ENCODE data around the gene PLEKHG5. TPM values are rescaled to one million over a fixed set of nuclear protein-coding genes. Genes with fewer than 3 reads are reported as not detected.

PLEKHG5 gene
- total RNA-seq, 2 experiments from 2014 or later: 5.0 to 6.1 TPM

- peak; percentile 34 for TF ChIP-seq CTCF (IDR thresholded peaks at IDR 0.05)
Measured at GRCh38 chr1:6523566-6523965, 32.1 kb upstream of the PLEKHG5 start.

GRCh38 chr1:6521536-6521935 is 30.1 kb upstream of the PLEKHG5 start:
- ChIA-PET POLR2A (no interaction called here), CTCF (no interaction called here)
- no peaks in the 10 kb centered on the region for H3K9me3 Mint-ChIP-seq
- no peak overlapping the region for H3K27ac ChIP-seq (ENCODE audit: low read depth in 1 of 2, low read length in 2 of 2)
- TF ChIP-seq CTCF (IDR thresholded peaks at IDR 0.05): no peak
- DNase-seq: no peak
- intact Hi-C loops (cut with DNase I, micrococcal nuclease): no loop called here
- no peaks in the 10 kb centered on the region for H3K4me1 ChIP-seq (ENCODE audit: insufficient read depth, low read length)
- no peak for ATAC-seq (ENCODE audit: poor library complexity)
- H3K27ac Mint-ChIP-seq: no peak overlapping the region
- H3K27me3 ChIP-seq (ENCODE audit: control insufficient read depth in 1 of 2, insufficient read depth in 2 of 2, low read length in 2 of 2): no peaks in the 10 kb centered on the region
- no peaks in the 10 kb centered on the region for H3K4me1 Mint-ChIP-seq (ENCODE audit: low read depth)
- no peaks in the 10 kb centered on the region for H3K27me3 Mint-ChIP-seq
- H3K4me3 ChIP-seq (ENCODE audit: low read length): no peak overlapping the region
- no peaks in the 10 kb centered on the region for H3K9me3 ChIP-seq (ENCODE audit: control insufficient read depth in 1 of 2, insufficient read depth in 1 of 2, low read length in 2 of 2)
- peaks cover 26% of the 10 kb centered on the region for H3K36me3 Mint-ChIP-seq (ENCODE audit: low read depth)
- peaks cover 23% of the 10 kb centered on the region for H3K36me3 ChIP-seq (ENCODE audit: insufficient read depth, low read length)
- H3K4me3 Mint-ChIP-seq: no peak overlapping the region

More at GRCh38 chr1:6523566-6523965, 32.1 kb upstream of the PLEKHG5 start:
- Histone ChIP-seq H3K27me3 (ENCODE audit: control insufficient read depth in 1 of 2, insufficient read depth in 2 of 2, low read length in 2 of 2) (no peaks in the 10 kb centered on the region), H3K4me3 (ENCODE audit: low read length) (no peak overlapping the region), H3K27ac (ENCODE audit: low read depth in 1 of 2, low read length in 2 of 2) (no peak overlapping the region), H3K36me3 (ENCODE audit: insufficient read depth, low read length) (peaks cover 39% of the 10 kb centered on the region), H3K4me1 (ENCODE audit: insufficient read depth, low read length) (no peaks in the 10 kb centered on the region), H3K9me3 (ENCODE audit: control insufficient read depth in 1 of 2, insufficient read depth in 1 of 2, low read length in 2 of 2) (no peaks in the 10 kb centered on the region)
- intact Hi-C loops (cut with DNase I, micrococcal nuclease): no loop called here
- ATAC-seq (ENCODE audit: poor library complexity) (no peak), DNase-seq (peak in 2 of 14 experiments; percentile 11 to 26)
- Mint-ChIP-seq H3K4me3 (no peak overlapping the region), H3K36me3 (ENCODE audit: low read depth) (peaks cover 44% of the 10 kb centered on the region), H3K27me3 (no peaks in the 10 kb centered on the region), H3K27ac (no peak overlapping the region), H3K9me3 (no peaks in the 10 kb centered on the region), H3K4me1 (ENCODE audit: low read depth) (no peaks in the 10 kb centered on the region)
- CTCF ChIA-PET: interaction anchor here (0.8 to 1.2 kb wide), 3 partner anchors 17 to 102 kb away, joined by 3 to 4 read pairs (median 3); no protein-coding TSS in a partner anchor
- POLR2A ChIA-PET: interaction anchor here (0.6 kb wide), 1 partner anchor 159 kb away, joined by 3 read pairs; no protein-coding TSS in a partner anchor

- no peaks in the 10 kb centered on the region for H3K27me3 Mint-ChIP-seq
- intact Hi-C loops (cut with DNase I, micrococcal nuclease): no loop called here
- peaks cover 9% of the 10 kb centered on the region for H3K36me3 ChIP-seq (ENCODE audit: insufficient read depth, low read length)
- H3K27ac ChIP-seq (ENCODE audit: low read depth in 1 of 2, low read length in 2 of 2): no peak overlapping the region
- H3K27ac Mint-ChIP-seq: no peak overlapping the region
- H3K9me3 Mint-ChIP-seq: no peaks in the 10 kb centered on the region
- H3K4me3 ChIP-seq (ENCODE audit: low read length): no peak overlapping the region
- no peaks in the 10 kb centered on the region for H3K9me3 ChIP-seq (ENCODE audit: control insufficient read depth in 1 of 2, insufficient read depth in 1 of 2, low read length in 2 of 2)
- DNase-seq (no peak), ATAC-seq (ENCODE audit: poor library complexity) (no peak)
- no peak for TF ChIP-seq CTCF (IDR thresholded peaks at IDR 0.05)
- no peak overlapping the region for H3K4me3 Mint-ChIP-seq
- no peaks in the 10 kb centered on the region for H3K27me3 ChIP-seq (ENCODE audit: control insufficient read depth in 1 of 2, insufficient read depth in 2 of 2, low read length in 2 of 2)
- ChIA-PET CTCF (no interaction called here), POLR2A (no interaction called here)
- no peaks in the 10 kb centered on the region for H3K4me1 Mint-ChIP-seq (ENCODE audit: low read depth)
- peaks cover 11% of the 10 kb centered on the region for H3K36me3 Mint-ChIP-seq (ENCODE audit: low read depth)
- no peaks in the 10 kb centered on the region for H3K4me1 ChIP-seq (ENCODE audit: insufficient read depth, low read length)
Measured at GRCh38 chr1:6519935-6520671, 28.6 kb upstream of the PLEKHG5 start.

All from CD4-positive, alpha-beta T cell (primary cell).